ENCODE data around the gene SP5.

DNA sequence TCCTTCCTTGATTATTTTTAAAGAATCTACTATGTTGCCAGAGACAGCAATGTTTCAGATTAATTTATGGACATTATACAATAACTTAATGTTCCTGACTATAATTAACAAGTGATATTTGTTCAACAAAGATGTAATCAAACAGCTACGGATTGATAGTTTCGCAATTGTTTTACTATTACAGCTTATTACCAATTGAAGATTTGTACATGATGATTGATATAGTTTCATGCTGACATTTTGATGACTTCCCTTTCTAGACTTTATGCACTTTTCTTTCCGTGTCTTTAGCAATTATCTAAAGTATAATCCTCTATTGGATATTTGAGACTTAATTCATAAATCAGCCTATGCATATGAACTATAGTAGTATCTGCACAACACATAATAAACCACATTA, 6.5 kb downstream of the SP5 start:
- TF ChIP-seq, protein P1, sequence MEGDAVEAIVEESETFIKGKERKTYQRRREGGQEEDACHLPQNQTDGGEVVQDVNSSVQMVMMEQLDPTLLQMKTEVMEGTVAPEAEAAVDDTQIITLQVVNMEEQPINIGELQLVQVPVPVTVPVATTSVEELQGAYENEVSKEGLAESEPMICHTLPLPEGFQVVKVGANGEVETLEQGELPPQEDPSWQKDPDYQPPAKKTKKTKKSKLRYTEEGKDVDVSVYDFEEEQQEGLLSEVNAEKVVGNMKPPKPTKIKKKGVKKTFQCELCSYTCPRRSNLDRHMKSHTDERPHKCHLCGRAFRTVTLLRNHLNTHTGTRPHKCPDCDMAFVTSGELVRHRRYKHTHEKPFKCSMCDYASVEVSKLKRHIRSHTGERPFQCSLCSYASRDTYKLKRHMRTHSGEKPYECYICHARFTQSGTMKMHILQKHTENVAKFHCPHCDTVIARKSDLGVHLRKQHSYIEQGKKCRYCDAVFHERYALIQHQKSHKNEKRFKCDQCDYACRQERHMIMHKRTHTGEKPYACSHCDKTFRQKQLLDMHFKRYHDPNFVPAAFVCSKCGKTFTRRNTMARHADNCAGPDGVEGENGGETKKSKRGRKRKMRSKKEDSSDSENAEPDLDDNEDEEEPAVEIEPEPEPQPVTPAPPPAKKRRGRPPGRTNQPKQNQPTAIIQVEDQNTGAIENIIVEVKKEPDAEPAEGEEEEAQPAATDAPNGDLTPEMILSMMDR (IDR thresholded peaks at IDR 0.05), result no peak
- no peak for TF ChIP-seq POLR2A (IDR thresholded peaks at IDR 0.05)
